Effector memory CD4-positive, alpha-beta T cell (primary cell): ENCODE results near the gene LRRC51.

Source experiments
- DNase-seq, 3 donors: peaks; one replicate each; pipeline ENCODE4 v3.0.0-alpha.2; 2020
- H3K27ac ChIP-seq: 2 replicates; pipeline ENCODE4 v1.7.0; 2013; ENCODE audit warnings: mild to moderate bottlenecking, low read length, moderate library complexity; ENCODE audit not compliant: insufficient read depth, poor library complexity, severe bottlenecking
- H3K27me3 ChIP-seq: replicated peaks from 2 replicates; pipeline ENCODE4 v1.7.0; 2013; ENCODE audit warnings: mild to moderate bottlenecking, low read length; ENCODE audit not compliant: insufficient read depth, control insufficient read depth, poor library complexity, severe bottlenecking
- H3K36me3 ChIP-seq: 2 replicates; pipeline ENCODE4 v1.7.0; 2013; ENCODE audit warnings: mild to moderate bottlenecking, low read length, moderate library complexity; ENCODE audit not compliant: control insufficient read depth, insufficient read depth
- H3K4me1 ChIP-seq: 2 replicates; pipeline ENCODE4 v1.7.0; 2013; ENCODE audit warnings: low read length, mild to moderate bottlenecking; ENCODE audit not compliant: control insufficient read depth, insufficient read depth, poor library complexity, severe bottlenecking
- H3K4me3 ChIP-seq: 2 replicates; pipeline ENCODE4 v1.7.0; 2013; ENCODE audit warnings: low read length, low read depth, mild to moderate bottlenecking; ENCODE audit not compliant: insufficient read depth, poor library complexity, severe bottlenecking
- H3K9me3 ChIP-seq: 2 replicates; pipeline ENCODE4 v1.7.0; 2013; ENCODE audit warnings: mild to moderate bottlenecking, low read length, moderate library complexity; ENCODE audit not compliant: control insufficient read depth

The LRRC51 gene

DNA sequence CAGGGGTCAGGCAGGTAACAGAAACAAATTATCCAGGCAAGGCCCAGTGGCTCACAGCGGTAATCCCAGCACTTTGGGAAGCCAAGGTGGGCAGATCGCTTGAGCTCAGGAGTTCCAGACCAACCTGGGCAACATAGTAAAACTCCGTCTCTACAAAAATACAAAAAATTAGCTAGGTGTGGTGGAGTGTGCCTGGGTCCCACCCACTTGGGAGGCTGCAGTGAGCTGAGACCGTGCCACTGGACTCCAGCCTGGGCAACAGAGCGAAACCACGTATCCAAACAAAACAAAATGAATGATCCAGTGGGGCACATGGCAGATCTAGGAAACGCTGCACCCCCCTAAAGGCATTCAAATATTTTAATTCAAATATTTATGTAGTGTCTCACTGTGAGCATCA lies 10.2 kb upstream of the LRRC51 start:
- DNase-seq: no peak
- Histone ChIP-seq H3K36me3 (no peaks in the 10 kb centered on the region), H3K4me3 (no peak overlapping the region), H3K27ac (no peak overlapping the region), H3K9me3 (no peaks in the 10 kb centered on the region), H3K27me3 (no peaks in the 10 kb centered on the region), H3K4me1 (no peaks in the 10 kb centered on the region)

DNA sequence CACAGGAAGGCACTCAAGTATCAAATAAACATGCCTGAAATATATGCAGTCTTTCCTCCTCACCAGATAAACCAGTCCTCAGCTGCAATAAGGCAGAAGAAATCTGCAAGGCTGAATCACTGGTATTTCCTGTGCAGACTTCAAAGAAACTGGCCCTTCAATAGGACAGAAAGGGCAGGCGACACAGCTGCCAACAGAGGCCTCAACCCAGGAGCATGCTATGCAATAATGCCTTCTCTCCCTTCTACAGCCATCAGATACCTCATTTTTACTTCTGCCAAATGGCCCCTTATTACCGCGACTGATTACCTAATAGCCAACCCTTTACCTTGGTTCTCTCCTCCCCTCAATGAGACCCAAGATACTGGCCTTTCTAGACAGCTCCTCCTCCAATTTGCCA lies 8.3 kb upstream of the LRRC51 start:
- no peak overlapping the region for H3K4me3 ChIP-seq
- no peaks in the 10 kb centered on the region for H3K9me3 ChIP-seq
- H3K4me1 ChIP-seq: no peaks in the 10 kb centered on the region
- peaks cover 4% of the 10 kb centered on the region for H3K36me3 ChIP-seq
- H3K27ac ChIP-seq: no peak overlapping the region
- H3K27me3 ChIP-seq: no peaks in the 10 kb centered on the region
- no peak for DNase-seq

DNA sequence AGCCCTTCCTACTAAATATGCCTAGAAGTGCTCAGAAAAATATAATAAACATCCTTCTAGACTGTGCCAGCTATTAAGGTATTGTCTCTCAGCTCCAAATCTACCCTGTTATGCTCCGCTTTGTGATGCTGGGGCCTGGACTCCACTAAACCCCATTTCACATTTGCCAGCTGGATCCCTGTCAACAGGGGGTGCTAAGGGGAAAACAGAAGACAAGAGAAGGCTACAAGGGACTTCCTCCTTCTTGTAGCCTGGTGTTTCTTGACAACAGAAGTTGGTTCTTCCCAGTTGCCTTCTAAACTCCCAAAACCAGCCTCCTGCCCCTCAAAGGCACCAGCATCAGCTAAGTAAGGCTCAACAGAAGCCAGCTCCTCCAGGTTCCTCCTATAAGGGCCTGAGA lies 5.5 kb upstream of the LRRC51 start:
- no peak overlapping the region for H3K4me3 ChIP-seq
- no peak overlapping the region for H3K27ac ChIP-seq
- DNase-seq: no peak
- no peaks in the 10 kb centered on the region for H3K27me3 ChIP-seq
- peaks cover 6% of the 10 kb centered on the region for H3K4me1 ChIP-seq
- H3K36me3 ChIP-seq: peaks cover 4% of the 10 kb centered on the region
- H3K9me3 ChIP-seq: no peaks in the 10 kb centered on the region

DNA sequence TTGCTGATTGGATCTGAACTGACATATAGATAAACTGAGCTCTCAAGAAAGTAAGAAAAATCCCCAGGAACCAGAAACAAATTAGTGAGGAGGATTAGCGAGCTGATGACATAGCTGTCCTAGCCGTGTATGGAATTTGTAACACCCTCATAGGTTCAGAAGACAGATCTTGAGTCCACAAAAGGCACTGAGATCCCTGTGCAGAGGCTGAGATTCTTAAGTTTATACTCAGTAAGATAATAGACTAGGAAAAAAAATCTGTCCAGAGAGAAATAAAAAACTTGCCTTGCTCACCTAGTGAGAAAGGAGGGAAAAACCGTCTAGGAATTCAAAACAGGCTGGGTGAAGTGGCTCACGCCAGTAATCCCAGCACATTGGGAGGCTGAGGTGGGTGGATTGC lies 4.9 kb upstream of the LRRC51 start:
- no peak overlapping the region for H3K27ac ChIP-seq
- no peaks in the 10 kb centered on the region for H3K27me3 ChIP-seq
- H3K36me3 ChIP-seq: peaks cover 4% of the 10 kb centered on the region
- no peak overlapping the region for H3K4me3 ChIP-seq
- no peak for DNase-seq
- peaks cover 6% of the 10 kb centered on the region for H3K4me1 ChIP-seq
- H3K9me3 ChIP-seq: no peaks in the 10 kb centered on the region

DNA sequence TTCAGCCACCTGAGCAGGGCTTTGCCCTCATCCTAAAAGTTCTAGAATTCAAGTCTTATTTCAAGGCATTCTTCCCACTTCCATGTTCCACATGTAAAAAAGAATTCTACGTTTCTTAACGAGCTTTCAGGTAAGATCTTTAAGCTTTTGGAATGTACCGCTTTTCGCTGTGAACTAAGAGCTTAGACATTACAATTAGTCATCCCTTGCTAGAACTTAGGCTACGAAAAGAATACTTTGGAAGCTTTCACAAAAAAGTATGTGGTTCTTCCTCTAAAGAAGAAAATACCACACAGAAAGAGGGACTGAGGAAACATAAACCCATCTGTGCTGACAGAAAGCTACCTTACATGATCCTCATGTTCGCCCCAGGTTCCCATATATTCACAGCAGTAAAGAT lies 2.2 kb upstream of the LRRC51 start:
- Histone ChIP-seq H3K27me3 (no peaks in the 10 kb centered on the region), H3K4me3 (no peak overlapping the region), H3K36me3 (peaks cover 4% of the 10 kb centered on the region), H3K27ac (no peak overlapping the region), H3K4me1 (peaks cover 11% of the 10 kb centered on the region), H3K9me3 (no peaks in the 10 kb centered on the region)
- DNase-seq: no peak

DNA sequence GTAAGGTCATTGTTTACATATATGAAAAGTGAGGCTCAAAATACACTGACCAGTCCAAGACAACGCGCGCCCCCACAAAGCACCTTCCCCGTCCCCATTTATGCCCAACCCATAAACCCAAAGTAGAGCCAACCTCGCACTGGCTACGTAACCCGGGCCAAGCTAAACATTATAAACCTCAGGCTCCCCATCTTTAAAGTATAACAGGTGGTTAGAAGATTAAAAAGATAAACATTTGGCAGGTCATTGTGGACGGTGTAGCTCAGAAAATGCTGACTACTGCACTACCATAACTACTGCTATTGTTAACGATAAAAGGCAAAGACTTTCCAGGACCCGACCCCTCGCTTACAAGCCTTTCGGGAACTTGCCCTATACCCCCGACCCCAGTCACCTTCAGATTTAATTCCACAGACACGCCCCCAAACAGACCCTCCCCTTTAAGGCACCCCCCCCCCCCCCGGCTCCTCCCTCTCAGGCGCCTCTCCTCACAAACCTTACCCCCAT lies 778 bp upstream of the LRRC51 start:
- Histone ChIP-seq H3K27me3 (no peaks in the 10 kb centered on the region), H3K27ac (peak overlapping the region; percentile 82), H3K4me1 (peaks cover 11% of the 10 kb centered on the region), H3K36me3 (peaks cover 4% of the 10 kb centered on the region), H3K9me3 (no peaks in the 10 kb centered on the region), H3K4me3 (peak overlapping the region; percentile 66)
- DNase-seq: peak in 1 of 3 donors; percentile 35

DNA sequence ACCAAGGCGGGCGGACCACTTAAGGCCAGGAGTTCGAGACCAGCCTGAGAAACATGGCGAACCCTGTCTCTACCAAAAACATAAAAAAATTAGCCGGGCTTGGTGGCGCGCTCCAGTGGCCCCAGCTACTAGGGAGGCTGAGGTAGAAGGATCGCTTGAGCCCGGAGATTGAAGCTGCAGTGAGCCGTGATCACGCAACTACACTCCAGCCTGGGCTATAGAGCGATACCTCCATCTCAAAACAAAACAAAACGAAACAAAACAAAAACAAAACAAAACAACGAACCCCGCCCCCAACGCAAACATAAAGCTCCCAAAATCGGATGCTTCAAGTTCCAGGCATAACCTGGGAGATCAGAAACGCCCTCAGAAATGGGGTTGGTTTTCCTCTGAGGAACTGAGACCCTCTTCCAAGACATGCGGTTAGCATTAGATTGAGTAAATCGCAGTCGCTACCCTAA lies 564 bp downstream of the LRRC51 start:
- no peaks in the 10 kb centered on the region for H3K27me3 ChIP-seq
- no peaks in the 10 kb centered on the region for H3K36me3 ChIP-seq
- H3K27ac ChIP-seq: peak overlapping the region; percentile 82
- H3K4me1 ChIP-seq: peaks cover 11% of the 10 kb centered on the region
- peak overlapping the region; percentile 32 for H3K4me3 ChIP-seq
- no peaks in the 10 kb centered on the region for H3K9me3 ChIP-seq
- DNase-seq: no peak

DNA sequence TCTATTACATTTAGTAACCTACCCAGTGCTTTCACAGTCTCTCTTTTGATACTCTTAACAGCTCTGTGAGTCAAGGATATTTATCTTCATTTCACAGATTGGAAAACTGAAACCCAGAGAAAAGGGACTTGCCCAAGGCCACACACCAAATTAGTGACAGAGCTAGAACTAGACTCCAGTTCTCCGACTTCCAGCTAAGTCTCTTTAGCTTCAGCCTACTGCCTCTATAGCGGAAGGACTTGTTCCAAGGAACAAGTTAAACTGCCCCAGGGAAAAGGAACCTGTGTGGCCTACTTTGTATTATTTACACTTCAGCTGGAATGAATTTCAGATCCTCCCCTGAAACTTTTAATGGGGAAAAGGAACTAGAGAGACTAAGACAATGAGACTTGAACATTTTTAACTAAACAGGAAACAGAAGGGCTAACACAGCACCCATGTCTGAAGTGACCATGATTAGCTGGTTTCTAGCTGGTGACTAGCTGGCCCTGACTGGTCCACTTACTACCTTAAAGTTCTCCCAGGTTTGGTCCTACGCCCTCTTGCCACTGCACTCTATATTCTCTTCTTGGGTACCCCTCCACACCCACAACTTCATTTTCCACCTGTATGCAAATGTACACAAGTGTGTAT lies 1.3 kb downstream of the LRRC51 start:
- Histone ChIP-seq H3K36me3 (no peaks in the 10 kb centered on the region), H3K4me3 (no peak overlapping the region), H3K9me3 (no peaks in the 10 kb centered on the region), H3K27ac (no peak overlapping the region), H3K4me1 (peaks cover 11% of the 10 kb centered on the region), H3K27me3 (no peaks in the 10 kb centered on the region)
- no peak for DNase-seq

DNA sequence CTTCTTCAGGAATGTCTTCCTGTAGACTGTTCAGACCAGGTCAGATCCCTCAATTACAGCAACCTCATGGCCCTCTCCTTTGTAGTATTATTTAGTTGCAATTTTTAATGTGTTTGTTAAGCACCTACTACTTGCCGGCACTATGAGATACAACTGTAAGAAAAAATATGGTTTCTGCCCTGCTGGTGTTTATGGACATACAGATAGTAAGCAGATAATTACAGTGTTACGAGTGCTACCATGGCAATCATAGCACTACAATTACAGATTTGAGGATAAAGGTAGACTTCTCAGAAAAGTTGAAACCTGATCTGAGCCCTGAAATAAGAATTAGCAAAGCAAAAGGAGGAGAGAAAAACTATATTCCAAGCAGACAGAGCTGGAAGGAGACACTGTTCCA lies 2.8 kb downstream of the LRRC51 start:
- DNase-seq: no peak

DNA sequence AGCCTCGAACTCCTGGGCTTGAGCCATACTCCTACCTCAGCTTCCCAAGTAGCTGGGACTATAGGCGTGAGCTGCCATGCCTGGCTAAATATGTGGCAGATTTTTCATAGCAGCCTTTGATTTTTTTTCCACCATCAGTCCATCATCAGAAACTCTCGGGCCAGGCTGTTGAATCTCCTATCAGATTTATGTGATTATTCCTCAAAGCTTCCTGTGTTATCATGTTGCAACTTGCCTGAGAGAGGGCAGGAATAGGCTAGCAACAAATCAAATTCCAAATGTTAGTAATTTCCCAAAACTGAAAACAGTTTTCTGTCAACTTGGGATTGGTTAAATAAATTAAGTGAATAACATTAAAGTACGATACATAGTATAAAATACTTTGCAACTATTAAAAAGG lies 3.4 kb downstream of the LRRC51 start:
- H3K4me1 ChIP-seq: peaks cover 6% of the 10 kb centered on the region
- no peaks in the 10 kb centered on the region for H3K9me3 ChIP-seq
- no peaks in the 10 kb centered on the region for H3K36me3 ChIP-seq
- no peaks in the 10 kb centered on the region for H3K27me3 ChIP-seq
- no peak for DNase-seq
- no peak overlapping the region for H3K27ac ChIP-seq
- H3K4me3 ChIP-seq: no peak overlapping the region

More for the DNA sequence above, 2.8 kb downstream of the LRRC51 start:
- Histone ChIP-seq H3K9me3 (no peaks in the 10 kb centered on the region), H3K4me1 (peaks cover 11% of the 10 kb centered on the region), H3K4me3 (no peak overlapping the region), H3K27me3 (no peaks in the 10 kb centered on the region), H3K27ac (no peak overlapping the region), H3K36me3 (no peaks in the 10 kb centered on the region)
